AG10803 (cell line): ENCODE measurements around the gene F2R.

Source experiments
- DNase-seq: peaks from one replicate; pipeline ENCODE4 v3.0.0; 2010; ENCODE audit warnings: low read depth
- H3K4me3 ChIP-seq: 2 replicates; pipeline ENCODE4 v1.5.1; 2011; ENCODE audit warnings: mild to moderate bottlenecking, low read length, control low read depth
- CTCF ChIP-seq: conservative IDR thresholded peaks from 2 replicates; pipeline ENCODE4 v1.5.1; 2011; ENCODE audit warnings: mild to moderate bottlenecking, low read length, control low read depth, inconsistent platforms

F2R gene

GRCh38 chr5:76684756-76685519, 31.0 kb upstream of the F2R start:
- no peak for DNase-seq
- TF ChIP-seq CTCF: no peak
- H3K4me3 ChIP-seq: no peak overlapping the region

DNA sequence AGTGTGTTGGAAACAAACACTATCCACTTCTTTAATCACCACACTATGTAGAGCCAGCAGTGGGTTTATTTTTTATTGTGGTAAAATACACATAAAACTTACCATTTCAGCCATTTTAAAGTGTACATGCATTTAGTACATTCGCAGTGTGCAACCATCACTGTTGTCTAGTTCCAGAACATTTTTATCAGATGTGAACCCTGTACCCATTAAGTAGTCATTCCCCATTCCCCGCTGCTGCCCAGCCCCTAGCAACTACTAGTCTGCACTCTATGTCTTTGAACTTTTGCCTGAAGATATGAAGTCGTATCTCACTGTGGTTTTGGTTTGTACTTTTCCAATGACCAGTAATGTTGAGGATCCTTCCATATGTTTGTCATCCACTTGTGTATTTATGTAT, 30.2 kb upstream of the F2R start:
- TF ChIP-seq CTCF: no peak
- H3K4me3 ChIP-seq: no peak overlapping the region
- DNase-seq: no peak

- no peak overlapping the region for H3K4me3 ChIP-seq
- no peak for TF ChIP-seq CTCF
- DNase-seq: no peak
Observed at GRCh38 chr5:76688212-76688611, 27.7 kb upstream of the F2R start.

DNA sequence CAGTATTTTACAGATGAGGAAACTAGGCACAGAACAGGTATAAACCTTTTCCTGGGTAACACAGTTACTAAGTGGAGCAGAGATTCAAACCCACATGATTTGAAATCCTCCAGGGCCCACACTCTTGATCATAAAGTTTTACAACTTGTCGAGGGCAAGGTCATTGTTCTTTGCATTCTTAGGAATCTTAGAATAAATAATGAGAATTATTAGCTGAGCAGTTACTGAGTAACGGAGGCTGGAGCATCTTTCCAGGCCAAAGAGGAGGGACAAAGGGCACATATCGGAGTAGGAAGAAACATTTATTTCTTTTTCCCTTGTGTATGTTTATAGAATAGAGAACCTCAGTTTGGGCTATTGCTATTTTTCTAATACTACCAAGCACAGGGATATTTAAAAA, 27.1 kb upstream of the F2R start:
- TF ChIP-seq CTCF: no peak
- H3K4me3 ChIP-seq: no peak overlapping the region
- peak; percentile 24 for DNase-seq

DNA sequence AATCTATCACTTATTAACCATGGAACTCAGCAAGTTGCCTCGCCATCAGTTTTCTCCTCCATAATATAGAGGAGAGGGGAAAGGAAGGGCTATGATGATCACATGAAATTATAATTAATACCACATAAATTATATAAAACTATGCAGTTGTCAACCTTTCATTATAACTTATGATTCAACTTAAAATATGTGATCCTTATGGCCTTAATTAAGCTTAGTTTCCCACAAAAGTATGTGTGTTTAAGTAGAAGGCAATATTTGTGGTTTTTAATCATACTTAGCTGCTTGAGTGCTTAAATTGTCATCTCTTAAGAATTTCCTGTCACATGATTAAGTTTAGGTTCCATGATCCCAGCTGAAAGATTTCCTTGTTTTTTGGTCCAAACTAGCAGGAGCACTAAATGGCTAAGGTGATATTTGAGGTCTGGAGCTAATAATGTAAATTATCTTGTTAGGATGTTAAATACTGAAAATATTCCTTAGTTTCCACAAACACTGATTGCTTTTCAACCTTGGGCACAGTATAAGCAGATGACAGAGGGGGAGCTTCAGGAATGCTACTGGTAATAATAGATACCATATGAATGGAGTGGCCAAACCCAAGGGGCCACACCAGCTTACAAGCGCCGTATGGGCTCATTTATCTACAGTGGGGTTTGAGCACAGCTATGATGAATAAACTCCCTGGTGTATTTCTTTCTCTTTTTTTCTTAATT, 26.4 kb upstream of the F2R start:
- peak; percentile 97 for DNase-seq
- no peak overlapping the region for H3K4me3 ChIP-seq
- no peak for TF ChIP-seq CTCF

DNA sequence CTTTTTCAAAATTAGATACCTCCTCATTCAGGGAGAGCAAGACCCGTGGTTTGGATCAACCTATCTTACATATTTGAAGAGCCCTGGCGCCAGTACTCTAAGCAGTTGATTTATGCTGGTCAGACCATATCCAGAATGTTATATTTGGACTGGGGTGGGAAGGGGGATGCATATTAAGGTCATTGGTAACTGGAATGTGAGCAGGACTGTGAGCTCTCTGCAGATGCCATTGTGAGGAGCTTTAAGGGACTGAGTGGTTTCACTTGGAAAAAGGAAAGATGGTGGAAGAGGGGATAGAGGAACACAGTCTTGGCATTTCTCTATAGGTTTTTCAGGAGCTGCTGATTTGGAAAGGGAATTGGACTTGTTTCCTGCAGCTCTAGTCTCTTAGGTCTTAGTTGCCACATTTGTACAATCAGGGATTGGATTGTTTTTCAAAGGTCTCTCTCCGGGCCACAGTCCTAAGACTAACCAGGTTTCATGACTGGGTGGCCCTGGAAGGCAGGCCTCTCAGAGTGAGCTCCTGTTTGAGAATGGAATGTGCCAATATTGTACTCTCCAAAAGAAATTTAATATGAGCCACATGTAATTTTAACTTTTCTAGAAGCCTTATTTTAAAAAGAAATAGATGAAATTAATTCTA, 25.8 kb upstream of the F2R start:
- no peak for DNase-seq
- H3K4me3 ChIP-seq: no peak overlapping the region
- no peak for TF ChIP-seq CTCF
